Measurements from ENCODE around the gene NDUFV1.

DNA sequence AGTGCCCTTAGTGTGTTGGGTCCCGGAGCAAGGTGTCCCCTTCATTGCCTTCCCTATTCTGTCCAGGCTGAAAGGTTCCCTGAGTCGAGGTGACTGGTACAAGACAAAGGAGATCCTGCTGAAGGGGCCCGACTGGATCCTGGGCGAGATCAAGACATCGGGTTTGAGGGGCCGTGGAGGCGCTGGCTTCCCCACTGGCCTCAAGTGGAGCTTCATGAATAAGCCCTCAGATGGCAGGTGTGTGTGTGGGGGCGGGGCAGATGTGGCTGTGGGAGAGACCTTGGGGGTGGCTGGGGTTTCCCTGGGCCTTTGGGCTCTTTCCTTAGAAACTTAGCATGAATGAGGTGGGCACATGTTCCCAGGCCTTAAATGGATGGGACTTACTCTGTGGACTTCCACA, 1.8 kb downstream of the NDUFV1 start:
- TF ChIP-seq POLR2A (IDR thresholded peaks at IDR 0.05; ENCODE audit: low read length) (no peak), GATA1 (IDR thresholded peaks at IDR 0.05; ENCODE audit: low read depth, low read length) (no peak)
